Keratinocyte (primary cell): Measurements from ENCODE around the gene ZNF77. TPM values are rescaled to one million over a fixed set of nuclear protein-coding genes. Genes with fewer than 3 reads are reported as not detected.

Experiments used
- DNase-seq: peaks from one replicate; pipeline ENCODE4 v3.0.0-alpha.2; 2011; ENCODE audit warnings: low read depth, missing footprints, low spot score
- FAIRE-seq: peaks from 2 replicates; lab custom pipeline; 2011; peaks lifted over from hg19 to GRCh38; lab: Jason Lieb, UNC
- H2AFZ ChIP-seq: 2 replicates; pipeline ENCODE4 v1.6.0; 2012; ENCODE audit warnings: low read length, control low read depth, inconsistent platforms; ENCODE audit not compliant: control insufficient read depth
- H3K27ac ChIP-seq: 2 replicates; pipeline ENCODE4 v1.5.1; 2011; ENCODE audit warnings: low read length; ENCODE audit not compliant: control insufficient read depth, insufficient read depth
- H3K27me3 ChIP-seq: 3 replicates; pipeline ENCODE4 v1.6.0; 2011; ENCODE audit warnings: low read length; ENCODE audit not compliant: control insufficient read depth, insufficient read depth; ENCODE audit errors: extremely low read depth
- H3K36me3 ChIP-seq, 2 experiments: 2 replicates in 1 of 2; 3 replicates in 1 of 2; pipeline ENCODE4 v1.5.1; 2011; ENCODE audit warnings: low read length in 2 of 2, mild to moderate bottlenecking in 1 of 2; ENCODE audit not compliant: control insufficient read depth in 2 of 2, insufficient read depth in 2 of 2; ENCODE audit errors: extremely low read depth in 1 of 2
- H3K4me1 ChIP-seq: 3 replicates; pipeline ENCODE4 v1.5.1; 2011; ENCODE audit warnings: low read length; ENCODE audit not compliant: control insufficient read depth, insufficient read depth; ENCODE audit errors: extremely low read depth
- H3K4me2 ChIP-seq: 3 replicates; pipeline ENCODE4 v1.6.0; 2011; ENCODE audit warnings: low read depth, low read length; ENCODE audit not compliant: control insufficient read depth, insufficient read depth; ENCODE audit errors: extremely low read depth
- H3K4me3 ChIP-seq, 3 experiments: fragments of 200-600 bp in 1 of 3; sonication (generic) in 1 of 3; 2 replicates in 2 of 3; 3 replicates in 1 of 3; pipeline ENCODE4 v1.5.1; 2011 to 2016; ENCODE audit warnings: low read length in 3 of 3, mild to moderate bottlenecking in 3 of 3, control low read depth in 2 of 3, inconsistent platforms in 1 of 3, low read depth in 1 of 3, mixed read lengths in 1 of 3, mixed run types in 1 of 3, moderate library complexity in 1 of 3; ENCODE audit not compliant: control insufficient read depth in 2 of 3, insufficient read depth in 2 of 3; ENCODE audit errors: extremely low read depth in 1 of 3
- H3K79me2 ChIP-seq: 2 replicates; pipeline ENCODE4 v1.6.0; 2012; ENCODE audit warnings: low read length; ENCODE audit not compliant: control insufficient read depth, insufficient read depth
- H3K9ac ChIP-seq: 3 replicates; pipeline ENCODE4 v1.6.0; 2011; ENCODE audit warnings: low read length; ENCODE audit not compliant: control insufficient read depth, insufficient read depth; ENCODE audit errors: extremely low read depth
- H3K9me1 ChIP-seq: 3 replicates; pipeline ENCODE4 v1.6.0; 2011; ENCODE audit warnings: low read length; ENCODE audit not compliant: control insufficient read depth, insufficient read depth; ENCODE audit errors: extremely low read depth
- H3K9me3 ChIP-seq: 2 replicates; pipeline ENCODE4 v1.5.1; 2012; ENCODE audit warnings: low read depth, low read length; ENCODE audit not compliant: control insufficient read depth
- H4K20me1 ChIP-seq: 3 replicates; pipeline ENCODE4 v1.6.0; 2011; ENCODE audit warnings: low read length; ENCODE audit not compliant: control insufficient read depth, insufficient read depth; ENCODE audit errors: extremely low read depth
- EZH2 ChIP-seq: IDR thresholded peaks from one replicate; pipeline ENCODE4 v1.6.1; 2012; ENCODE audit warnings: inconsistent platforms, mild to moderate bottlenecking, low read length, moderate library complexity
- dilution Hi-C: fragments of 300-500 bp; cut with MboI; formaldehyde crosslinking; loops from one replicate; pipeline ENCODE4 v1.7.0; 2020; ENCODE audit warnings: low sequenced_read_pairs; ENCODE audit not compliant: extremely low pct_ligation_motif_present
- polyA plus RNA-seq, 5 experiments: library from polyadenylated mRNA; depleted of rRNA in 3 of 5; stranded (reverse) in 3 of 5; stranded (forward) in 1 of 5; unstranded in 1 of 5; fragments of >200 nt; gene quantifications; 1 replicate in 1 of 5; 2 replicates in 3 of 5; 3 replicates in 1 of 5; pipeline versions ENCODE4 v1.2.1 to v1.2.3, GENCODE V29; 2011 to 2012; ENCODE audit warnings: missing spikeins in 2 of 5, low read depth in 1 of 5, low replicate concordance in 1 of 5
- TF ChIP-seq, protein P1 (sequence below), 3 experiments: IDR thresholded peaks in 1 of 3; conservative IDR thresholded peaks in 1 of 3; optimal IDR thresholded peaks in 1 of 3; 2 replicates in 2 of 3; 3 replicates in 1 of 3; pipeline versions ENCODE3 to v1.5.1; 2011; ENCODE audit warnings: low read length in 3 of 3, mild to moderate bottlenecking in 3 of 3, moderate library complexity in 2 of 3, control low read depth in 1 of 3, inconsistent platforms in 1 of 3; ENCODE audit not compliant: insufficient read depth in 2 of 3; ENCODE audit errors: extremely low read depth in 1 of 3

The ZNF77 gene
- polyA plus RNA-seq, 1 donor (not counting 4 experiments of a cell fraction or from before 2014, with no cell fraction given): 6.0 TPM

DNA sequence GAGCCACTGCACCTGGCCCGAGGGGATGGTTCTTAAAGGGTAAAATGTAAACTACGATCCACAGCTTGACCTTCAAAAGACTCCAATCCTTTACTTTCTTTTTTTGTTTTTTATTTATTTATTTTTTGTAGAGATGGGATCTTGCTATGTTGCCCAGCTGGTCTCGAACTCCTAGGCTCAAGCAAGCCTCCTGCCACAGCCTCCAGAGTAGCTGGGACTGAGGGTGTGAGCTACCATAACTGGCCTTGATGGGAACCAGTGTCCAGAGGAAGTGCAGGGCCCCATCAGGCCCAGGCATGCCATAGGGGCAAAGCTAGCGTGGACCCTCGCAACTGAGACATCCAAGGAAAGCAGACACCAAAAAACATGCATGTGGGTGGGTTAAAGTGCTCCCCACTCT is 18.4 kb upstream of the ZNF77 start:
- no peaks in the 10 kb centered on the region for H4K20me1 ChIP-seq
- FAIRE-seq (no peak), DNase-seq (no peak)
- no peaks in the 10 kb centered on the region for H3K9me3 ChIP-seq
- no peaks in the 10 kb centered on the region for H3K27me3 ChIP-seq
- no peak overlapping the region for H2AFZ ChIP-seq
- H3K79me2 ChIP-seq: no peaks in the 10 kb centered on the region
- TF ChIP-seq EZH2: no peak
- TF ChIP-seq, protein P1, sequence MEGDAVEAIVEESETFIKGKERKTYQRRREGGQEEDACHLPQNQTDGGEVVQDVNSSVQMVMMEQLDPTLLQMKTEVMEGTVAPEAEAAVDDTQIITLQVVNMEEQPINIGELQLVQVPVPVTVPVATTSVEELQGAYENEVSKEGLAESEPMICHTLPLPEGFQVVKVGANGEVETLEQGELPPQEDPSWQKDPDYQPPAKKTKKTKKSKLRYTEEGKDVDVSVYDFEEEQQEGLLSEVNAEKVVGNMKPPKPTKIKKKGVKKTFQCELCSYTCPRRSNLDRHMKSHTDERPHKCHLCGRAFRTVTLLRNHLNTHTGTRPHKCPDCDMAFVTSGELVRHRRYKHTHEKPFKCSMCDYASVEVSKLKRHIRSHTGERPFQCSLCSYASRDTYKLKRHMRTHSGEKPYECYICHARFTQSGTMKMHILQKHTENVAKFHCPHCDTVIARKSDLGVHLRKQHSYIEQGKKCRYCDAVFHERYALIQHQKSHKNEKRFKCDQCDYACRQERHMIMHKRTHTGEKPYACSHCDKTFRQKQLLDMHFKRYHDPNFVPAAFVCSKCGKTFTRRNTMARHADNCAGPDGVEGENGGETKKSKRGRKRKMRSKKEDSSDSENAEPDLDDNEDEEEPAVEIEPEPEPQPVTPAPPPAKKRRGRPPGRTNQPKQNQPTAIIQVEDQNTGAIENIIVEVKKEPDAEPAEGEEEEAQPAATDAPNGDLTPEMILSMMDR (optimal IDR thresholded peaks at IDR 0.05 in 1 of 3, IDR thresholded peaks at IDR 0.05 in 1 of 3, conservative IDR thresholded peaks at IDR 0.05 in 1 of 3; ENCODE audit: extremely low read depth in 1 of 3, insufficient read depth in 2 of 3, low read length in 3 of 3): no peak
- dilution Hi-C loops: no loop called here
- no peak overlapping the region for H3K9ac ChIP-seq
- H3K27ac ChIP-seq: no peak overlapping the region
- H3K4me1 ChIP-seq: peaks cover 2% of the 10 kb centered on the region
- H3K4me2 ChIP-seq: no peak overlapping the region
- H3K4me3 ChIP-seq: no peak overlapping the region
- H3K36me3 ChIP-seq: no peaks in the 10 kb centered on the region
- H3K9me1 ChIP-seq: no peaks in the 10 kb centered on the region

DNA sequence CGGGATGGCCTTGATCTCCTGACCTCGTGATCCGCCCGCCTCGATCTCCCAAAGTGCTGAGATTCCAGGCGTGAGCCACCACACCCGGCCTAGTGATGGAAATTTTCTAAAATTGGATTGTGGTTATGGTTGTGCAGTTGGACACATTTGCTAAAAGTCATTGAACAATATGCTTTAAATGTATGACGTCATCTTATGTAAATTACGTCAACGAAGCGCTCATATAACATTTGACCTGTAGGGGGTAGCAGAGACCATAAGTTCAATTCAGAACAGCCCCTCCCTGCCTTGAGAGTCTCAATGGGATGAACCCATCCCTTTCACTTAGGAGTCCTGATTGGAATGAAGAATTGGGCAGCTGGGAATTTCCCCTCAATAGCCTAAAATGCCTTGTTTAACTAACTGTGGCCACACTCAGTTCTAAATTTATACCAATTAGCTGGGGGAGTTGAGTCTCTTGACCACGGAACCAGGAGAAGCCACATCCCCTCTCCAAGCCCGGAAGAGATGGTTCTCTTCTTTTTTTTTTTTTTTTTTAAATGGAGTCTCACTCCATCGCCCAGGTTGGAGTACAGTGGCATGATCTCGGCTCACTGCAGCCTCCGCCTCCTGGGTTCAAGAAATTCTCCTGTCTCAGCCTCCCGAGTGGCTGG is 17.4 kb upstream of the ZNF77 start:
- Histone ChIP-seq H3K4me1 (peaks cover 2% of the 10 kb centered on the region), H3K36me3 (no peaks in the 10 kb centered on the region), H3K9me1 (no peaks in the 10 kb centered on the region), H3K27me3 (no peaks in the 10 kb centered on the region), H3K79me2 (no peaks in the 10 kb centered on the region), H3K4me2 (no peak overlapping the region), H3K9me3 (no peaks in the 10 kb centered on the region), H3K9ac (no peak overlapping the region), H3K27ac (no peak overlapping the region), H3K4me3 (no peak overlapping the region), H2AFZ (no peak overlapping the region), H4K20me1 (no peaks in the 10 kb centered on the region)
- DNase-seq (no peak), FAIRE-seq (peak; percentile 98)
- dilution Hi-C loops: no loop called here
- TF ChIP-seq EZH2: no peak
- TF ChIP-seq, protein P1 (optimal IDR thresholded peaks at IDR 0.05 in 1 of 3, IDR thresholded peaks at IDR 0.05 in 1 of 3, conservative IDR thresholded peaks at IDR 0.05 in 1 of 3; ENCODE audit: extremely low read depth in 1 of 3, insufficient read depth in 2 of 3, low read length in 3 of 3): peak; percentile 53 to 69 (median 68)
